NCI-H1694 (cell line): Measurements from ENCODE around the gene TRIM7.
"Not testable (repeated sequence)": the region's sequence is repeated elsewhere in the genome, so short reads cannot be mapped to it uniquely, and the experiment has no call there.

Source experiments
- DNase-seq: peaks from one replicate; lab custom pipeline; 2025; lab: John Stamatoyannopoulos, UW

The TRIM7 gene

DNA sequence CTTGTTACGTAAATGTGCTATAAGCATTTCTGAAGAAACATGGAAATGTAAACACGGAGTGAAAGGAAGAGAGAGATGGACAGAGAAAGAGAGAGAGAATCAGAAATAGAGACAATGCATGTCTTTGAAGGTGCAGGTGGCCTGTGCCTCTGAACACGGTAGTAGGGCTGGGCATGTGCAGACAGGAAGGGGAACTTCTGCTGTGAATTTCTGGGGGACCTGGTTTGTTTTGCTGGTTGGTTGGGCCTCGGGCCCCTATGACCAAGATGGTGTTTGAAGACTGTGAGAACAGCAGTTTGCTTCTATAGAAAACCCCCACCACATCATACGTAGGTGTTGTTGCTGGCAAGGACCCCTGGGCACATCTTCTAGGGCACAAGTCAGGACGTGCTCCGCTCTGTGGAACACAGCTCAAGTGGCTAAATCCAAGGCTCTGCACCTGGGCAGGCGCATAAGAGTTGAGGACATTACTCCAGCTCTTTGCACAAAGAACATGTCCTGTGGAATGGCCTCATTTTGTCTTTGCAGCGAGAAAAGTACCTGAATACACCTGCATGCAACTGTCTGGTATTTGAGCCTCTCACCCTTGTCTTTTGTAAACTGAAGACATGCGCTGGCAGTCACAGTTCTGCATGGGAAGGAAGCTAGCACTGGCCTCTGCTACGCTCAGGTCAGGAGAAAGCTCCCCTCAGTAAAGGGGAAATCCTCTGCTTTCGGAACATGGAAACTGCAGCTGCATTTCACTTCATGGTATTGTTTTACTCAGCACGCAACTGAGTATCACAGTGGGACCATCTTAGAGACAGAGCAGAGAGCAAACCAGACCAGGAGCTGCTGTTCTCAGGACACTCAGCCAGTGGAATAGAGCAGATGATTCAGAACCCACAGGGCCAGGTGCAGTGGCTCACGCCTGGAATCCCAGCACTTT is 54.9 kb downstream of the TRIM7 start:
- no peak for DNase-seq

GRCh38 chr5:181149355-181149754 is 55.6 kb downstream of the TRIM7 start:
- DNase-seq: no peak

DNA sequence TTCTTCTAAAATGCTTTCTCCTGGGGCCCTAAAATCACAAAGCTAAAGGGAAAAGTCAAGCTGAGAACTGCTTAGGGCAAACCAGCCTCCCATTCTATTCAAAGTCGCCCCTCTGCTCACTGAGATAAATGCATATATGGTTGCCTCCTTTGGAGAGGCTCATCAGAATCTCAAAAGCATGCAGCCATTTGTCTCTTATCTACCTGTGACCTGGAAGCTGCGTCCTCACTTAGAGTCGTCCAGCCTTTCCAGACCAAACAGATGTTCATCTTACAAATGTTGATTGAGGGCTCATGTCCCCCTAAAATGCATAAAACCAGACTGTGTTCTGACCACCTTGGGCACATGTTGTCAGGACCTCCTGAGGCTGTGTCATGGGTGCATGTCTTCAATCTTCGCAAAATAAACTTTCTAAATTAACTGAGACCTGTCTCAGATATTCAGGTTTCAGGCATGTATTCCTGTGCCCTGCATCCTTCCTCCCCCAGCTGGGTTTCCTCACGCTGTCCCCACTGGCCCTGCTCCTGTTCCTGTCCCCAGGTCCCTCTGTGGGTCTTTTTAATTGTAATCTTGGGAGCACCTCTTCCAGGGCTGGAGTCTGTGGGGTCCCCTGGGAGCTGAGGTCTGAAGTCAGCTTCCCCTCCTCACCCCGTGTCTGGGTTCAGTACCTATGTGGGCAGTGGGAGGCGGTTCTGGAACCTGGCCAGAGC is 57.9 kb downstream of the TRIM7 start, which contains the start of gene OR2V2:
TSS of gene OR2V2 (plus strand) at position 660 of the 710 bp plus-strand sequence. CDS start 7,357 bp downstream, outside the sequence.
- DNase-seq: not testable (repeated sequence)

DNA sequence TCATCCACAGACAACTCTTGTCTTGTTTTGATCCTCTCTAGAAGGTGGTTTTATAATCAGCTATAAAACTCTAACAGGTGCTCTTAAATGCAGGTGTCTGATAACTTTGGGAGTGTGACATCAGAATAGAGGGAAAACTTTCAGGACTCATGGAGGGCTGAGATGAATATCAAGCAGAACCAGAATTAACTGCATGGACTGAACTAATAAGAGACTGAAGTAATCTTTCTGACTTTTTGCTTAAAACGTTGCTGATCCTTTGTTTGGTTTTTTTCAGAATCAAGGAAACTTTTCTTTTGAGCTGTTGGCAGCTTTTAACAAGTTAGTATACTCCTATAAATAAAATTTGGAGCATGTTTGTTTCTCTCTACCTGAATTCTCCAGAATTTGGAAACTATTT is 59.9 kb downstream of the TRIM7 start:
- no peak for DNase-seq
